NCI-H1105 treated with DMSO at 0.1 percent for 48 hours (cell line): ENCODE measurements around the gene ANKRD2.
"Not testable (repeated sequence)": the region's sequence is repeated elsewhere in the genome, so short reads cannot be mapped to it uniquely, and the experiment has no call there.

Source experiments
- DNase-seq: peaks from one replicate; lab custom pipeline; 2025; lab: John Stamatoyannopoulos, UW

Gene ANKRD2

GRCh38 chr10:97571622-97572021 lies 957 bp upstream of the ANKRD2 start:
- DNase-seq, result no peak

DNA sequence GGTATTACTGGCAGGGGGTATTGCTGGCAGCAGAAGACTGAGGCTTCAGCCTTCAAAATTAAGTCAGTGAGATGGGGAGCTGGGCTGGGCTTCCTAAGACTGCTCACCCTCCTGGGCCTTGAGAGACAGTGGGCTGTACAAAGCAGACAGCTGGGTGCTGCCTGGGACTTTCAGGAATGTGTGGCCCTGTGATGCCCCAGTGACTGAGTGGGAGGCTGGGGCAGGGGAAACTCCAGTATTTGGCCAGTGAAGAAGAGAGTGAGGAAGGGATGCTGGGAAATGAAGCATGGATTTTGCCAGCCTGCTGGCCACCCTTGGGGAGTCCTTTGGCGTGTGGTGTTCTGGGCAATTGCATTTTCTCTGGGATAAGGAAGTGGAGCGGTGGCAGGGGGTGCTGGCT lies 442 bp downstream of the ANKRD2 start:
- no peak for DNase-seq

DNA sequence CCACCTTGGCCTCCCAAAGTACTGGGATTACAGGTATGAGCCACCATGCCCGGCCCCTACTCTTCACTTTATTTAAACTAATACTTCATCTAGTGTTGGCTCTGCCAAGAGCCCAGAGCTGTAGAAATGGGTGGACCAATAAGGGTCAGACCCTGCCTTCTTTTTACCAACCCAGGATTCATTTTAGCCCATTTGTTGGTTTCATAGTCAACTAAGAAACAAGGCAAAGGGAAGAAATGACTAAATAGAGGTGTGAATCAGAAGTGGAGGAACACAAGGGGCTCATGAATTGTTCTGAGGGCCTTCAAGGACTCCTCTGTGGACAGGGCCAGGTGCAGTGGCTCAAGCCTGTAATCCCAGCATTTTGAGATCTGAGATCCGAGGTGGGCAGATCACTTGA lies 1.1 kb downstream of the ANKRD2 start:
- no peak for DNase-seq

- peak; percentile 75 for DNase-seq
Observed at GRCh38 chr10:97574374-97575126, 2.0 kb downstream of the ANKRD2 start.

GRCh38 chr10:97575127-97575668 lies 2.6 kb downstream of the ANKRD2 start:
- DNase-seq, result no peak

- not testable (repeated sequence) for DNase-seq
Observed at GRCh38 chr10:97576487-97576886, 3.9 kb downstream of the ANKRD2 start.

- no peak for DNase-seq
Observed at GRCh38 chr10:97577701-97578100, 5.1 kb downstream of the ANKRD2 start.

DNA sequence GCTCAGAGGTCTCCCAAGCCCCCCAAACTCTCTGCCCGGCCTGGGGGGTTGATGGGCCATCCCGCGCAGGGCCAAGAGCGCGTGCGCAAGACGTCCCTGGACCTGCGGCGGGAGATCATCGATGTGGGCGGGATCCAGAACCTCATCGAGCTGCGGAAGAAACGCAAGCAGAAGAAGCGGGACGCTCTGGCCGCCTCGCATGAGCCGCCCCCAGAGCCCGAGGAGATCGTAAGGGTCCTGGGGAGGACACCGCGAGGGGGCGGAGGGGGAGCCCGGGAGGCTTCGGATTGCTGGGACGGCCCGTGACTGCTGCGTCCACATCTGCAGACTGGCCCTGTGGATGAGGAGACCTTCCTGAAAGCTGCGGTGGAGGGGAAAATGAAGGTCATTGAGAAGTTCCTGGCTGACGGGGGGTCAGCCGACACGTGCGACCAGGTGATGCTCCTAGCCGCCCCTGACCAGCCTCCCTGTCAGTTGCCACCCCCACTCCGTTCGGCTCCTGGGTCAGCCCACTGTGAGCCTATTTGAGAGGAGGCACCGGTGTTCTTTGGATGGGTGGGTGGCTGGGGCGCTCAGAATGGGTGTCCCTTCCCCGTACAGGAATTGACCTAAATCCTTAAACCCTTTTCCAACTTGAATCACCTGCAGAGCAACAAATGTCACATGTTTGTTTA lies 5.7 kb downstream of the ANKRD2 start:
- DNase-seq, result no peak

DNA sequence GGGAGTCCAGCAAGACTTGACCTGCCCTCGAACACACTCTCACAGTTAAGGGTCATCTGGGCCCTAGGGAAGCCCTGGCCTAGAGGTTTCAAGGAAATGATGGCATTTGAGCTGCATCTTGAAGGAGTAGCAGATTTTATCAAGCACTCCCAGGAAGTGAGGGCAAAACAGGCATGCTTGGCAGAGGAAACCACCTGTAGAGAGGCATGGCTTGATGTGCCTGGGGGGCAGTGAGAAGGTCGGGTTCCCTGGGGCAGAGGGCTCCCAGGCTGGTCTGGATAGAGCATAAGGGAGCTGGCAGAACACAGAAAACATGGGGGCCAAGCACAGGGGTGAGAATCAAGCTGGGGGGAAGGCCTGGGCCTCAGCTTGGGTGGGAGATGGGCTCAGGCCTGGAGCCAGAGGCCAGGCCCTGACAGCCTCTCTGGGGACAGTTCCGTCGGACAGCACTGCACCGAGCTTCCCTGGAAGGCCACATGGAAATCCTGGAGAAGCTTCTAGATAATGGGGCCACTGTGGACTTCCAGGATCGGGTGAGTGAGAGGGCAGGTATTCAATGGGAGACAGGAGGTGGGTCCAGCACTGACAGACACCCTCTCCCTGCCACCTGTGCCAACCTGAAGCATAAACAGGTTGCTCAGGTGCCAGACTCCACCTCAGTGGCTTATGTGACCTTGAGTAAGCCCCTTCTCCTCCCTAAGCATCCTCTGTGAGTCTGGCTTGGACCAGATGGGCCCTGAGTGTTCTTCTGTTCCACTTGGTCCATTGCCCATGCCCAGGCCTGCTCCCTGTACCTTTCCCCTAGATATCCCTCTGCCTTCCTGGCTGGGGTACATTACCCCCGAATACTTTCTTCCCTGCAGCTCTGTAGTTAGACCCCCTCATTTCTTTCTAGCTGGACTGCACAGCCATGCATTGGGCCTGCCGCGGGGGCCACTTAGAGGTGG lies 8.1 kb downstream of the ANKRD2 start:
- no peak for DNase-seq

DNA sequence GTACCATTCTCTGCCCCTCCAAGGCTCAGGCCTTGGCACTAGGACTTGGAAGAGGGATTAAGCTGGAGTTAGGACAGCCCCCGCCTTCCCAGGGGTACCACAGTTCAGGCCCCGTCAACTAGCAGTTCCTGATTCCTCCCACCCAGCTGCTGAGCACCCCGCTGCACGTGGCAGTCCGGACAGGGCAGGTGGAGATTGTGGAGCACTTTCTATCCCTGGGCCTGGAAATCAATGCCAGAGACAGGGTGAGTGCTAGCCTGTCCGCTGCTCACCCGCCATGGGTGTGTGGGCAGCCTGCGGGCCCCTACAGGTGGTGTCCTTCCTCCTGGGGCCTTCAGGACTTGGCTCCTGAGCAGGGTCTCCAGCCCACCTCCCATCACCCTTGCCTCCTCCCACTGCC lies 9.6 kb downstream of the ANKRD2 start:
- DNase-seq, result no peak

DNA sequence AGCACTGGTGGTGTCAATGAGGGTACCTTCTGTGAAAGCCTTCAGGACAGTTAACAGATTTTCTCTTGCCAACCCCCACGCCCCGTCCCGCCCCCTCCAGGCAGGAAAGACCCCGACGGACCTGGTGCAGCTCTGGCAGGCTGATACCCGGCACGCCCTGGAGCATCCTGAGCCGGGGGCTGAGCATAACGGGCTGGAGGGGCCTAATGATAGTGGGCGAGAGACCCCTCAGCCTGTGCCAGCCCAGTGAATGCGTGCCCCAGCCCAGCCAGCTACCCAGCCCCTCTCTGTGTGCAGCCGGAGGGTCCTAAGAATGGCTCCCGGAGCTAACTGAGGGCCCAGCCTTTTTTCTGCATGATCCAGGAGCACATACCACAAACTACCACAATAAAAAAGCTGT lies 10.9 kb downstream of the ANKRD2 start:
- no peak for DNase-seq

- DNase-seq, result no peak
Observed at GRCh38 chr10:97584060-97584797, 11.7 kb downstream of the ANKRD2 start, which contains the start of gene HOGA1. Gene HOGA1, plus strand, starts transcription at chr10:97584389. Its CDS starts 315 bp downstream, at chr10:97584704.

GRCh38 chr10:97584798-97585438 lies 12.3 kb downstream of the ANKRD2 start:
- no peak for DNase-seq

DNA sequence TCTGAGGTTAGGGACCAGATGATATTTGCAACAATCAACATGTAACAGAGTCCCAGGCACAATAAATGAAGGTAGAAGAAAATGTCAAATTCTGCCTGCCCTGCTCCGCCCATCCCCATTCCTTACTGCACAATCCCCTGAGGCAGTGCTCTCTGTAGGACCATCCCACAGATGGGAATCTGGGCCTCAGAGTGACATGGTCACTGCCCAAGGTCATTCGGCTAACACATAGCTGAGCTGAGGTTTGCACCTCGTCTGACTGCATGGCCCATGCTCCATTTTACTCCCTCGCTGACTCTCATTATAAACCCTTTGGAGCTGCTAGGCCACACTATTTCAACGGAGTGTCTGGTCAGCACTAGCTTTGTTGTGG lies 12.8 kb downstream of the ANKRD2 start:
- no peak for DNase-seq

- no peak for DNase-seq
Observed at GRCh38 chr10:97587183-97587582, 14.6 kb downstream of the ANKRD2 start.

DNA sequence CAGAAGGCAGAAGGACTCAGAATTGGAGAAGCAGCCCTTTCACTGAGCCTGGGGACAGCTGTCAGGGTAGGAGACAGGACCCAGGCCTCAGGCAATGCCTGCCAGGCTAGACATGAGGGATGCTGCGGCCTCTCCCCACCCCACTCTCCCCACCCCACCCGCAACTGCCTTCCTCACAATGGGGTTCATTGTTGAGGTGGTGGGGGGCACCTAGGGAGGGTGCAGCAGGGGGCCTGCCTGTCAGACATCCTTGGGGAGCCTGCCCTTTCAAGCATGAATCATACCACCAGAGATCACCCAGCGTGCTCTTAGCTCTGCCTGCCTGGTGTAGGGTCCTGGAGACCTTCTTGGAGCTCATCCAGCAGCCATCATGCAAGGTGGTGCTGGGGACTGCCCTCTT lies 16.9 kb downstream of the ANKRD2 start, which contains the start of gene C10orf62:
C10orf62 (plus strand) TSS at position 243 of the 400 bp plus-strand sequence. CDS start 177 bp downstream, outside the sequence.
- no peak for DNase-seq

DNA sequence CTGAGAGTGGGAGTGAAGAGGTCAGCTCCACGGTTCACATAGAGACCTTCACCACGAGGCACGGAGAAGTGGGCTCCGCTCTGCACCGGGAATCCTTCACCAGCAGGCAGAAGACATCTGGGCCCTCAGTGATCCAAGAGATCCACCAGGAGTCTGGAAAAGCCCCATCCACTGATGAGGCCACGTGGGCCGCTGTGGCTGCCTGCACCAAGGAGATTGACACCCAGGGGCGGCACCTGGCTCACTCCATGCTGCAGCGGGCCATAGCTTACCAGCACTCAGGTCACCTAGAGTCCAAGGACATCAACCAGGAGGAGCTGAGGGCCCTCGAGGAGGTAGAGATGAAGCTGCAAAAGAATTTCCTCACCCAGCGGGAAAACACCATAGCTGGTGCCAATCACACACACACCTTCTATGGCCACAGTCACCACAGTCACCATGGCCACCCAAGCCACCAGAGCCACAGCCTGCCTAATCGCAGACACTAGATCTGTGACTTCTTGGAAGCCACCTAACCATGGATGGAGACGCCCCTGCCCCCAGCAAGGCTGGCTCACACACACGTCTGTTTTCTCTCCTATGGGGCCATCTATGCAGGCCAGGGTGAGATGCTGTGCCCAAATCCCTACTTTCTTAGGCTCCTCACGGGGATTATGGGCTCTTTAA lies 17.6 kb downstream of the ANKRD2 start:
- no peak for DNase-seq

DNA sequence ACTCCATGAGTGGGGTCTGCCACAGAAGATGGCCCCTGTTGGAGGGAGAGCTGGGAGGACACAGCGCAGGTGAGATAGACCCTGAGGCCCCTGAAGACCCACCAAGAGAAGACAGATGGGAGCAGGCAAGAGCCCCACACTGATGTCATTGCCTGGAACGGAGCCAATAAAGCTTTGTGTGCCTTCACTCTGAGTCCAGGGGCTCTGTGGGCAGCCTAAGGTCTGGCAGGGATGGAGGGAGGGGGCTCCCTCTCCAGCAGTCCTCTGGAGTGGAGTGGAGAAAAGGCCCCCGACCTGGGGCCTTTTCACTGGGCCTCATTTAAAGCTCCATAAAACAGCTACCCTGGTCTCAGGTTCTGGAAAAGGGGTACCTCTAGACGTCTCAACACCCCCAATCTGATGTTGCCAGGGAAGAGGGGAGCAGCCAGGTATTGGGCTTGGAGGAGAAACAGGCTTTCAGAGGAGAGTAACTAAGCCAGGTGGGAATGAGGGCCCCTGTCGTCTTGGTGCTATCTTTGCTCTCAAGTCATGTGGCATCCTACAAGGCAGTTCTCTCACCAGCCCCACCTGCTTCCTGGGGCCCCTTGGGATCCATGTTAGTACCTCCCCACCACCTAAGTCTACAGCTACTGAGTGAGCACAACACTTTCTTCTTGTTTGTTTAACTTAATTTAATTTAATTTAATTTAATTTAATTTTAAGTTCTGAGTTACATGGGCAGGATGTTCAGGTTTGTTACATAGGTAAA lies 18.3 kb downstream of the ANKRD2 start:
- DNase-seq, result no peak

- no peak for DNase-seq
Observed at GRCh38 chr10:97593421-97593820, 20.8 kb downstream of the ANKRD2 start.
